ENCODE measurements around the gene RGPD6.
"Not testable (repeated sequence)": the region's sequence is repeated elsewhere in the genome, so short reads cannot be mapped to it uniquely, and the experiment has no call there.

DNA sequence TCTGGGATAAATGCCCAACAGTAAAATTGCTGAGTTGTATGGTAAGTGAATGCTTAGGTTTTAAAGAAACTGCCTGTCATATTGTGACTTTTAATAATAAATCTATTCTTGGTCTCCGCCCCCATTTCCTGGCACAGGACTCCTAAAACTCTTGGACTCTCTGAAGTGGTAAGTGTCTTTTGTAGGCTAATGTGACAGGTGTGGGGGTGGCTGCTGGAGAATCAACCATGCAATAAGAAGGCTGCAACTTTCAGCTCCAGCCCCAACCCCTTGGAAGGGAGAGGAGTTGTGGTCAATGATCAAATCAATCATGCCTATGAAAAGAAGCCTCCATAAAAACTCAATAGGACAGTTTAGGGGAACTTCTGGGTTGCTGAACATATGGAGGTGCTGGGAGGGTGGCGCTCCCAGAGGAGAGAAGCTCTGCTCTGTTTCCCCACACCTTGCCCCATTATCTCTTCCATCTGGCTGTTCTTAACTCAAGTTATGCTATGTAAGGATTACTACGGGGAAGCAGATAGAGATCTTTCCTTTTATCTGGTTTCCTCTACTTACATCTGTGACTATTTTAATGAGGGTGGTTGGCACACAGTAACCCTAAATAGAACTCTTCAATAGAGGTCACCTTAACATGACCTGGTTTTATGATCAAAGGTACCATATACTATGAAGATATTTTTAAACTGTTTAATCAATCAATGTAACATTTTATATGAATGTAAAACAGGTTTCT, 101.2 kb downstream of the RGPD6 start:
- TF ChIP-seq RCOR1 (IDR thresholded peaks at IDR 0.05; ENCODE audit: insufficient replicate concordance, low read length); RFX5 (IDR thresholded peaks at IDR 0.05; ENCODE audit: low read depth, low read length); FOS (IDR thresholded peaks at IDR 0.05; ENCODE audit: low read depth, low read length); BHLHE40 (IDR thresholded peaks at IDR 0.05; ENCODE audit: low read depth, low read length); POLR2A (IDR thresholded peaks at IDR 0.05; ENCODE audit: low read depth, low read length): not testable (repeated sequence)
- TF ChIP-seq, protein P1, sequence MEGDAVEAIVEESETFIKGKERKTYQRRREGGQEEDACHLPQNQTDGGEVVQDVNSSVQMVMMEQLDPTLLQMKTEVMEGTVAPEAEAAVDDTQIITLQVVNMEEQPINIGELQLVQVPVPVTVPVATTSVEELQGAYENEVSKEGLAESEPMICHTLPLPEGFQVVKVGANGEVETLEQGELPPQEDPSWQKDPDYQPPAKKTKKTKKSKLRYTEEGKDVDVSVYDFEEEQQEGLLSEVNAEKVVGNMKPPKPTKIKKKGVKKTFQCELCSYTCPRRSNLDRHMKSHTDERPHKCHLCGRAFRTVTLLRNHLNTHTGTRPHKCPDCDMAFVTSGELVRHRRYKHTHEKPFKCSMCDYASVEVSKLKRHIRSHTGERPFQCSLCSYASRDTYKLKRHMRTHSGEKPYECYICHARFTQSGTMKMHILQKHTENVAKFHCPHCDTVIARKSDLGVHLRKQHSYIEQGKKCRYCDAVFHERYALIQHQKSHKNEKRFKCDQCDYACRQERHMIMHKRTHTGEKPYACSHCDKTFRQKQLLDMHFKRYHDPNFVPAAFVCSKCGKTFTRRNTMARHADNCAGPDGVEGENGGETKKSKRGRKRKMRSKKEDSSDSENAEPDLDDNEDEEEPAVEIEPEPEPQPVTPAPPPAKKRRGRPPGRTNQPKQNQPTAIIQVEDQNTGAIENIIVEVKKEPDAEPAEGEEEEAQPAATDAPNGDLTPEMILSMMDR (conservative IDR thresholded peaks at IDR 0.05; ENCODE audit: low read depth, low read length), result not testable (repeated sequence)

Data from IMR-90 (cell line).